Activated CD4-positive, alpha-beta memory T cell treated with anti-CD3 and anti-CD28 coated beads for 36 hours (primary cell): ENCODE measurements around the gene CLSTN2. TPM values are rescaled to one million over a fixed set of nuclear protein-coding genes. Genes with fewer than 3 reads are reported as not detected.

Experiments
- CTCF ChIA-PET: fragments of 350-600 bp; sonication (Branson Sonifier 250); formaldehyde crosslinking; loops from one replicate; lab custom pipeline; 2021; ENCODE audit warnings: antibody characterized with exemption, inconsistent platforms; lab: Charles Lee
- POLR2A ChIA-PET: fragments of 350-600 bp; sonication (Branson Sonifier 250); formaldehyde crosslinking; loops from one replicate; lab custom pipeline; 2021; ENCODE audit warnings: antibody characterized with exemption; lab: Charles Lee
- DNase-seq: peaks from one replicate; pipeline ENCODE4 v3.0.0-alpha.2; 2020
- H3K27ac Mint-ChIP-seq: one replicate; pipeline ENCODE4 v1.8.0; 2021; ENCODE audit warnings: mixed read lengths
- H3K27me3 Mint-ChIP-seq: one replicate; pipeline ENCODE4 v1.8.0; 2021; ENCODE audit warnings: mixed read lengths
- H3K36me3 Mint-ChIP-seq: one replicate; pipeline ENCODE4 v1.8.0; 2021; ENCODE audit warnings: mixed read lengths
- H3K4me1 Mint-ChIP-seq: one replicate; pipeline ENCODE4 v1.8.0; 2021; ENCODE audit warnings: low read depth, mixed read lengths
- H3K4me3 Mint-ChIP-seq: one replicate; pipeline ENCODE4 v1.8.0; 2021; ENCODE audit warnings: mild to moderate bottlenecking, mixed read lengths
- H3K9me3 Mint-ChIP-seq: one replicate; pipeline ENCODE4 v1.8.0; 2021; ENCODE audit warnings: mixed read lengths
- intact Hi-C: fragments of 100-400 bp; cut with micrococcal nuclease; formaldehyde crosslinking; loops from one replicate; pipeline ENCODE4 v1.15.1; 2023
- total RNA-seq, 2 experiments: library from RNA; stranded (reverse); gene quantifications; one replicate each; pipeline ENCODE4 v1.2.3, GENCODE V29; 2021

The CLSTN2 gene
- total RNA-seq, 2 experiments from 2014 or later = not detected

DNA sequence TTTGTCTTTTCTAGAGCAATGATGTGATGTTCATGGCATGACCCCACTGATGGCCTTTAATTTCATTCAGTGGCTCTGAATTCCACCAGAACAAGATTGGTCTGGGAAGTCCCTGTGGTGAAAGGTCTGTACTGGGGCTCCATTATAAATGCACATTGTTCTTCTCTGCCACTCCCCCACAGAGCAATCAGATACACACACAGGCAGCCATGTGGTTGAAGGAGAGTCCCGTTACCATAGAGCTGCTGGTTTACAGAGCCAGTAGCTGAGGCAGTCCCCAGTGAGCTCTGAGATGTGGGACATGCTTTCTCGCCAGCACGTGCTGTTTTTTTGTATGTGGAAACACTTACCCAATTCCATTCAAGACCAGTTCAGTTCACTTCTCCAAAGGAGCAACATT lies 570.2 kb downstream of the CLSTN2 start:
- Mint-ChIP-seq H3K27me3 (peaks cover 2% of the 10 kb centered on the region), H3K4me3 (no peak overlapping the region), H3K9me3 (no peaks in the 10 kb centered on the region), H3K4me1 (no peaks in the 10 kb centered on the region), H3K36me3 (no peaks in the 10 kb centered on the region), H3K27ac (no peak overlapping the region)
- intact Hi-C loops = no loop called here
- ChIA-PET POLR2A (no interaction called here), CTCF (no interaction called here)
- no peak for DNase-seq

DNA sequence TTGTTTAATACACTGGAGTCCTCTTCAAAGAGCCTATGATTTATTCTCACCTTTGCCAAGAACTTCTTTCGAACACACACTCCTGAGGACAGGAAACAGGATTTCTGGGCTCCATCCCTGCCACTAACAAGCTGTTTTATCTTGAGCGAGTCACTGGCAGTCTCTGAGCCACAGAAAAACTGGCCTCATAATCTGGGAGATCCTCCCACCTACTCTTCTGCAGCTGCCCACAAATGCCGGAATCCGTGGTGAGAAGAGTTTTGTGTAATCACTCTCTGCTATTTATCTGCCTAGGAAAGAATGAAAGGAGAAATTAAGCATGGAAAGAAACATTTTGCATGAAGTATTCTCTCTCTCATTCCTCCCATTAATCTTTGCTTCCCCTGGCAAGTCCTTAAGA lies 570.9 kb downstream of the CLSTN2 start:
- Mint-ChIP-seq H3K36me3 (no peaks in the 10 kb centered on the region), H3K27me3 (peaks cover 2% of the 10 kb centered on the region), H3K4me3 (no peak overlapping the region), H3K4me1 (no peaks in the 10 kb centered on the region), H3K9me3 (no peaks in the 10 kb centered on the region), H3K27ac (no peak overlapping the region)
- intact Hi-C loops = no loop called here
- ChIA-PET CTCF (no interaction called here), POLR2A (no interaction called here)
- no peak for DNase-seq

DNA sequence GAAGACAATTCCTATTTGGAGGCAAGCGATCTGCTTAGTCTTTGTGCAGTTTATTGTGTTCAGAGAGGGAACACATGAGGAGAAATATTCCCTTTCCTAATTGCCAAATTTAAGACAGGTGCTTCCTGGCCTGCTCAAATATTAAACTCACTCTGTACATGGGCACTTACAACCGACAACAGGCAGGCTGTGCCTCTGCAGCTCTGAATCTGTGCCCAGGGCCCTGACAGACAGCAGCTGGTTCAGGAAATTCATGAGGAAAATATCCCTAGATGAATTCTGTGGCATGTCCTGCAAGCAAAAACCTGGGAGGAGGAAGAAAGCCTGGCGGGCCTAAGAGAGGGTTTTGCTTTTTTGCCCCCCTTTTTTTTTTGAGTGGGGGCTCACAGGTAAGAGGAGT lies 573.6 kb downstream of the CLSTN2 start:
- intact Hi-C loops = no loop called here
- no peaks in the 10 kb centered on the region for H3K4me1 Mint-ChIP-seq
- POLR2A ChIA-PET = no interaction called here
- no peak for DNase-seq
- CTCF ChIA-PET = interaction anchor here (0.6 kb wide), 1 partner anchor 540 kb away, joined by 6 read pairs; no protein-coding TSS in a partner anchor
- H3K27ac Mint-ChIP-seq = no peak overlapping the region
- no peak overlapping the region for H3K4me3 Mint-ChIP-seq
- peaks cover 2% of the 10 kb centered on the region for H3K27me3 Mint-ChIP-seq
- no peaks in the 10 kb centered on the region for H3K9me3 Mint-ChIP-seq
- H3K36me3 Mint-ChIP-seq = no peaks in the 10 kb centered on the region

DNA sequence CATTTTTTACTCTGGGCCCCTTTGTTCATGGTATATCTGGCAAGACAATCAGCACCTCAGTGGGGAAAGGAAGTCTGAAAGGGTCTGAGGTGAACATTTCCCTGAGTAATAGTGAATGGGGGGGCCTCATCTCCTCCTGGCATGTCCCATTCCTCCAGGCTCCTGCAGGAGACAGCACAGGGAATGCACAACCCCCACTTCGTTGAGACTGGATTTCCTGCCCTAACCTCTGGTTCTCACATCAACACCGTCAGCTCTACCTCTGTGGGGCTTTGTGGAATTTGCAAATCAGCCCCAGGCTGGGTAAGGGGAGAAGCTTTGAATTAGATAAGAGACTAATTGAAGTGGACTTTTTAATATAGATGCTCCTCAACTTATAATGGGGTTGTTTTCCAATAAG lies 574.5 kb downstream of the CLSTN2 start:
- no peaks in the 10 kb centered on the region for H3K36me3 Mint-ChIP-seq
- CTCF ChIA-PET = no interaction called here

DNA sequence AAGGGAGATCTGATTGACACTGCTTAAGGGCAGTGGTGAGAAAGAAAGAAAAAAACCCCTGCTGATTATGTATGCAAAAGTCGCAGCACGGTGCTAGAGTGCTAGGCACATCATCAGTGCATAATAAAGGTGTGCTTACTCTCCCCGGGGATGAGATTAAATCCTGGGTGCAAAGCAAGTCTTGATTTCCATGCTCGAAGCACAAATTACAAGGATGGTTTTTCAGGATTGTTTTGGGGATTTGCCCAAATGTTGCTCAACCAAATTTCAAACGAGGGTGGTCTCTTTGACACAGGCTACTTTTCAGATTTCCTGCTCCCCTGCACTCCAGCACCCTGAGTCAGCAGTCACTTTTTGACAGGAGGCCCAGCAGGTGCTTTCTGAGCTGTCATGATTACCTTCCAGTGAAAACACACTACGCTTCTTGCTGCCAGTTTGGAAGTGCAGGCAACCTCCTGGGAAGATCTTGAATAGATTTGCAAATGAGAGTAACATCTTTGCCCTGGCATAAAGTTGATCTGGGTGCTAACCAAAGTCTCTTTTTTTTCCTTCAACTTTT lies 575.4 kb downstream of the CLSTN2 start:
- intact Hi-C loops = no loop called here
- no peaks in the 10 kb centered on the region for H3K4me1 Mint-ChIP-seq
- peaks cover 2% of the 10 kb centered on the region for H3K27me3 Mint-ChIP-seq
- DNase-seq = no peak
- no peaks in the 10 kb centered on the region for H3K36me3 Mint-ChIP-seq
- no peak overlapping the region for H3K27ac Mint-ChIP-seq
- peaks cover 2% of the 10 kb centered on the region for H3K9me3 Mint-ChIP-seq
- CTCF ChIA-PET = no interaction called here
- POLR2A ChIA-PET = no interaction called here
- no peak overlapping the region for H3K4me3 Mint-ChIP-seq

More for the DNA sequence above, 574.5 kb downstream of the CLSTN2 start:
- POLR2A ChIA-PET = no interaction called here
- H3K27ac Mint-ChIP-seq = no peak overlapping the region
- peaks cover 2% of the 10 kb centered on the region for H3K27me3 Mint-ChIP-seq
- no peaks in the 10 kb centered on the region for H3K9me3 Mint-ChIP-seq
- H3K4me3 Mint-ChIP-seq = no peak overlapping the region
- intact Hi-C loops = no loop called here
- no peak for DNase-seq
- no peaks in the 10 kb centered on the region for H3K4me1 Mint-ChIP-seq

DNA sequence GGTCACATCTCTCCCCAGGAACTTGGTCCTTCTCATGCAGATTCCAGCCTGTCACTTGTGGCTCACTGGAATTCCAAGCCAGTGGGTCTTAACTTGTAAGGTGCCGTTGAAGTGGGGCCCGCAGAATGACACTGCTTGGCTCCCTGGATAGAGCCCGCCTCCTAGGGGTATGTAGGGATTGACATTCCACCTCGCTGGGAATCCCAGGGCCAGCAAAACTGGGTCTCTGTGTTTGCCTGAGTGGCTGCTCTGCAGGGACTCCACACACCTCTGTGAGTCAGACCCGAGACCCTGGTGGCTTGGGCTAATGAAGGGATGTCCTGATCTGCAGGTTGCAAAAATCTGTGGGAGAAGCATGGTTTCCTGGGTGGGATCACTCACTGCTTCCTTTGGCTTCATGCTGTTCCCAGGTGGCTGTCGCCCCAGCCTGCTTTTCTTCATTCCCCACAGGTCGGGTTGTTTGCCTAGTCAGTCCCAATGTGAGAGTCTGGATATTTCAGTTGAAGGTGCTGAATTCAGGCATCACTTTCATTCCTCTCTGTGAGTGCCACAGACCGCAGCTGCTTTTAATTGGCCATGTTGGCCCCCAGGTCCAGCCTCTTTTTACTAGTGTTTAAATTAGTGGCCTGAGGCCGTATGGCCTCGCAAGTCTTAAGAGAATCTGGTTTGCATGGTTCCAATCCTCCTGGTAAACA lies 586.9 kb downstream of the CLSTN2 start:
- H3K27ac Mint-ChIP-seq = no peak overlapping the region
- CTCF ChIA-PET = no interaction called here
- H3K36me3 Mint-ChIP-seq = no peaks in the 10 kb centered on the region
- no peak for DNase-seq
- no peak overlapping the region for H3K4me3 Mint-ChIP-seq
- no peaks in the 10 kb centered on the region for H3K4me1 Mint-ChIP-seq
- intact Hi-C loops = no loop called here
- H3K9me3 Mint-ChIP-seq = peaks cover 25% of the 10 kb centered on the region
- POLR2A ChIA-PET = no interaction called here
- peaks cover 4% of the 10 kb centered on the region for H3K27me3 Mint-ChIP-seq

DNA sequence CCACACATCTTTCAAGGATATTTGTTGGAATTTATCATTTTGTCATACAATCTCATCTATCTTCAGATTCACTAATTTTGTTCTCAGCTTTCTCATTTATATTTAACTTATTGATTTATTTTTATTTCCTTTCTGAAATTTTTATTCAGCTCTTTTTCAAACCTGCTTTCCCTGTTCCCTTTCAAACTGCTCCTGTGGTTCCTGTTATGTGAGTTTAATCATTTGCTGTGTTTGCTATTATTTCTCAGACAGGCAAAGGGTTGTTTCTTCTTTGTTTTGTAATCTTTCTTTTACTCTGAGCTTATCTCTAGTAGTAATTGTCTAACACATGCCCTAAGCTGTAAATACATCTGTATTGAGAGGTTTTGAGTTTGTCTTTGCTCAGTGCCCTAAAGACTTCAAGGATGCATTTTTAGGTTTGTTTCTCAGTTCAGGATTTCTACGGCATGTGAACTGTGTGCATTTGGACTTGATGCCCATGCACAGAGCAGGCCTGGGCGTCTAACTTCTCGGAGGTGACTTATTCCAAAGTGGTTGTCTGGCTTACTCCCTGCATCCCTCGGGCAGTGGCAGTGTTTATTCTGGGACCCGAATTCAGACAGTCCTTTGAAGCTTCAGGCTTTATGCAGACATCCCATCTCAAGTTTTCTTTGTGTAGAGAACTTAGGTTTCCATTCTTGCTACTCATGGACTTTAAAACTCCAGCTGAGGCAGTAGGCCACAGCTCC lies 587.8 kb downstream of the CLSTN2 start:
- CTCF ChIA-PET = no interaction called here

DNA sequence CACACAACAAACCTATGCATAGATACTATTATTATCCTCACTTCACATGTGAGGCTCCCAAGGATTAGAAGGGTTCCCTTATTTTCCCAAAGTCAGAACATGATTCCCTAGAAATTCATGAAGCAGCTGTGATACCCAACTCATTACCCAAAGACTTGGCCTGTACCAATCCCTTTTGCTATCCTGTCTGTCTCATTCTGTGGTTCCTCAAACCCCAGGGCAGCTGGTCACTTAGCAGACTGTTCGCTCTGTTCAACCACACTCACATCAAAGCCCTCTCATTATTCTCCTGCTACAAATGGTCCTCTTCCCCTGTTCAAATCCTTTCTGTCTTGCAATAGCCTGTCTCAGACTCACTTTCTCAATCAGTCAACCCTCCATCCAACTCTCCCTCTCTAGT lies 588.6 kb downstream of the CLSTN2 start:
- Mint-ChIP-seq H3K36me3 (no peaks in the 10 kb centered on the region), H3K9me3 (peaks cover 15% of the 10 kb centered on the region), H3K4me1 (no peaks in the 10 kb centered on the region), H3K27me3 (peaks cover 4% of the 10 kb centered on the region), H3K4me3 (no peak overlapping the region), H3K27ac (no peak overlapping the region)
- intact Hi-C loops = no loop called here
- CTCF ChIA-PET = no interaction called here
- no peak for DNase-seq
- POLR2A ChIA-PET = no interaction called here

More for the DNA sequence above, 587.8 kb downstream of the CLSTN2 start:
- H3K36me3 Mint-ChIP-seq = no peaks in the 10 kb centered on the region
- H3K4me3 Mint-ChIP-seq = no peak overlapping the region
- intact Hi-C loops = no loop called here
- H3K4me1 Mint-ChIP-seq = no peaks in the 10 kb centered on the region
- H3K9me3 Mint-ChIP-seq = peaks cover 21% of the 10 kb centered on the region
- no peak for DNase-seq
- peaks cover 4% of the 10 kb centered on the region for H3K27me3 Mint-ChIP-seq
- POLR2A ChIA-PET = no interaction called here
- H3K27ac Mint-ChIP-seq = no peak overlapping the region

DNA sequence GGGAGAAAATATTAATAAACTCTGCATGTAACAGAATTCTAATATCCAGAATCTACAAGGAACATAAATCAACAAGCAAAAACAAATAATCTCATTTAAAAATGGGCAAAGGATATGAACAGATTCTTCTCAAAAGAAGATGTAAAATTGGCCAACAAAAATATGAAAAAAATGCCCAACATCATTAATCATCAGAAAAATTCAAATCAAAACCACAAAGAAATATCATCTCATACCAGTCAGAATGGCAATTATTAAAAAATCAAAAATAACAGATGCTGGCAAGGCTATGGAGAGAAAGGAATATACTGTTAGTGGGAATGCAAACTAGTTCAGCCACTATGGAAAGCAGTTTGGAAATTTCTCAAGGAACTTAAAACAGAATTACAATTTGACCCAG lies 592.2 kb downstream of the CLSTN2 start:
- Mint-ChIP-seq H3K36me3 (no peaks in the 10 kb centered on the region), H3K27ac (no peak overlapping the region), H3K27me3 (peaks cover 4% of the 10 kb centered on the region), H3K9me3 (no peaks in the 10 kb centered on the region), H3K4me1 (no peaks in the 10 kb centered on the region), H3K4me3 (no peak overlapping the region)
- DNase-seq = no peak
- intact Hi-C loops = no loop called here
- ChIA-PET POLR2A (no interaction called here), CTCF (no interaction called here)

DNA sequence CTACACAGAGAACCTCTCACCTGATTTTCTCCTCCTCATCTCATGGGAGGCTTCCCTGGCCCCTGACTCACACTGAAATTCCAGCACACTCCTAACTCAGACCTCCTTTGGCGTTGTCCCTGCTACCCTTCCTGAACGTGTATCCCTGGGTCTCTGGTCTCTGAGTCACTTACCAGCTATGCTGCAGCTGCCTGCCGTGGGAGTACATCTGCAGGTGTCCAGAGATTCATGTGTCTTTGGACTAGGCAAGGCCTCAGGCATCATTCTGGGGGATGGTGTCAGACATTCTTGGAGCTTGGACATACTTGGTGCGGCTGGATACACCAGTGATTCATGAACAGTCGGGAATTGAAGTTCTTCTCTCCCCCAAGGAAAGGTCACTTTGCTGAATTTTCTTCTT lies 594.1 kb downstream of the CLSTN2 start:
- CTCF ChIA-PET = no interaction called here
- no peaks in the 10 kb centered on the region for H3K27me3 Mint-ChIP-seq

DNA sequence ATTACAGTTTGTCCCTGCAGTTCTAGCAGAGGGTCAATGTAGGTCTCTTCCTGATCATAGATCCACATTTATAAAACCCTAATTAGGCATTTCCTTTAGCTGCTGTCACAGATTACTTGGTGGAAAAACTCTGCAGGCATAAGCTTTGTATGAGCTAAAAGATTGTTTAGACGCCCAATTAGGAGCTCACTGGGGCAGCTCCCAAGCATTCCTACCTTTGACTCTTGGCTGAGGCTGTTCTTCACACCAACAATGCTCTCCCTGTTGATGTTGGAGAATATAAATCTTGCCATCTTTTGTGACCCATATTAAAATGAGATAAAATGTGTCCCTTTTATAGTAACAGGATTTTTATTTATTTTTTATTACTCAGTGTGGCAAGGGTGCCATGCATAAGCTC lies 594.6 kb downstream of the CLSTN2 start:
- POLR2A ChIA-PET = no interaction called here
- H3K27ac Mint-ChIP-seq = no peak overlapping the region

More for the DNA sequence above, 594.1 kb downstream of the CLSTN2 start:
- no peak overlapping the region for H3K4me3 Mint-ChIP-seq
- intact Hi-C loops = no loop called here
- H3K9me3 Mint-ChIP-seq = no peaks in the 10 kb centered on the region
- no peak overlapping the region for H3K27ac Mint-ChIP-seq
- no peak for DNase-seq
- POLR2A ChIA-PET = no interaction called here
- no peaks in the 10 kb centered on the region for H3K4me1 Mint-ChIP-seq
- H3K36me3 Mint-ChIP-seq = no peaks in the 10 kb centered on the region

DNA sequence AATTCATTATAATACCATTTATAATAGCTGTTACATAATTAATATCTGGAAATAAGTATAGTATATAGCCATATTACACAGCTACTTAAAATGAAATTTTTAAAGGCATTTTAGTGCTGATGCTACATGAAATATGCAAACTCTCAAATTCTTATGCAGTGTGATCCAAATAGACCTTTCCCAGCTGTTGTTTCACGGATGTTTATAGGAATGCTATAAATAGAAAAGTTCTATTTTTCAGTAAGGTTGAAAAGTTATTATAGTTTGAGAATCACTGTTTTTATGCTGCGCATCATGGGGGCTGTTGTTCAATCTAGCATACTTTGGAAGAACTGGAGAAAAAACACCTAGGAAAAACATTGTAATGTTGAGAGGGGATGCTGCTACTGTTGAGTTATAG lies 595.1 kb downstream of the CLSTN2 start:
- H3K27me3 Mint-ChIP-seq = no peaks in the 10 kb centered on the region
- no peak overlapping the region for H3K27ac Mint-ChIP-seq
- H3K4me3 Mint-ChIP-seq = no peak overlapping the region
- POLR2A ChIA-PET = no interaction called here
- CTCF ChIA-PET = no interaction called here
- H3K9me3 Mint-ChIP-seq = no peaks in the 10 kb centered on the region
- H3K36me3 Mint-ChIP-seq = no peaks in the 10 kb centered on the region
- no peaks in the 10 kb centered on the region for H3K4me1 Mint-ChIP-seq
- intact Hi-C loops = no loop called here
- DNase-seq = no peak

More for the DNA sequence above, 594.6 kb downstream of the CLSTN2 start:
- intact Hi-C loops = no loop called here
- no peaks in the 10 kb centered on the region for H3K36me3 Mint-ChIP-seq
- no peaks in the 10 kb centered on the region for H3K9me3 Mint-ChIP-seq
- H3K4me1 Mint-ChIP-seq = no peaks in the 10 kb centered on the region
- DNase-seq = no peak
- CTCF ChIA-PET = no interaction called here
- no peaks in the 10 kb centered on the region for H3K27me3 Mint-ChIP-seq
- H3K4me3 Mint-ChIP-seq = no peak overlapping the region
